Epidermal melanocyte (primary cell): Measurements from ENCODE around the gene AGPAT4.
"Not testable (repeated sequence)": the region's sequence is repeated elsewhere in the genome, so short reads cannot be mapped to it uniquely, and the experiment has no call there.

ENCODE experiments used
- DNase-seq: peaks from one replicate; pipeline ENCODE4 v3.0.0; 2011; ENCODE audit warnings: low spot score; ENCODE audit not compliant: insufficient read length

AGPAT4 gene

GRCh38 chr6:161228096-161228495 lies 45.8 kb downstream of the AGPAT4 start:
- DNase-seq = no peak

GRCh38 chr6:161227004-161227960 lies 46.6 kb downstream of the AGPAT4 start:
- DNase-seq = no peak

- DNase-seq = no peak
Observed at GRCh38 chr6:161226009-161226964, 47.6 kb downstream of the AGPAT4 start.

- no peak for DNase-seq
Observed at GRCh38 chr6:161225681-161226008, 48.2 kb downstream of the AGPAT4 start.

GRCh38 chr6:161224951-161225680 lies 48.7 kb downstream of the AGPAT4 start:
- DNase-seq = not testable (repeated sequence)

- DNase-seq = no peak
Observed at GRCh38 chr6:161223646-161224045, 50.2 kb downstream of the AGPAT4 start.

GRCh38 chr6:161222706-161223234 lies 51.1 kb downstream of the AGPAT4 start:
- DNase-seq = no peak

- no peak for DNase-seq
Observed at GRCh38 chr6:161220346-161220745, 53.5 kb downstream of the AGPAT4 start.

DNA sequence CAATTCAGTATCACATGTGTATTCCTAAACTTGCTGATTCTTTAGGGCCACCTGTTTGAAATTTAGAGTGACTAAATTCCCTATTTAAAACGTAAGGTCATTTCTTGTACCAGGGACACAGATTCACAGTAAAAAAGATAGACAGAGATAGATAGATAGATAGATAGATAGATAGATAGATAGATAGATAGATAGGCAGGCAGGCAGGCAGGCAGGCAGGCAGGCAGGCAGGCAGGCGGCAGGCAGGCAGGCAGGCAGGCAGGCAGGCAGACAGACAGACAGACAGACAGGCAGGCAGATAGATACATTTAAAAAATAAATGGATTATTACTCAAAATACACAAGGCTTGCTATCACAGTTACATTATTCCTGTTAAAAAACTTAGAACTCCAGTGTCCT lies 54.2 kb downstream of the AGPAT4 start:
- no peak for DNase-seq

DNA sequence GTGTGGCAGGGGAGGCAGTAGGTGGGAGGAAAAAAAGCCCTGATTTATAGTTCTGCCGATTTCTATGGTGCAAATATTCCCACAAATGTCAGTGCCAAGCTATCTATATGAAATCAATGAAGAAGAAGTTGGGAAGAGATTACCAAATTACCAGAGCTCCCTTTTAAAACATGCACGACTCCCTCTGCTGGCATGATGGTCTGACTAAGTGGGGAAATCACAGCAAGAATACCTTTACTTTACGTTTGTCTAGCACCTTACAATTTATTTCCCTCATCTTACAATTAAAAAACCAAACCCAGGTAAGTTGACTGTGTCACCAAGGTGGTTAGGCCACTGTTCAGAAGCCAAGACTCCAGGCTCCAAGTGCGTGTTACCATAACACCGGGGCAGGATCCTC lies 55.6 kb downstream of the AGPAT4 start:
- no peak for DNase-seq

DNA sequence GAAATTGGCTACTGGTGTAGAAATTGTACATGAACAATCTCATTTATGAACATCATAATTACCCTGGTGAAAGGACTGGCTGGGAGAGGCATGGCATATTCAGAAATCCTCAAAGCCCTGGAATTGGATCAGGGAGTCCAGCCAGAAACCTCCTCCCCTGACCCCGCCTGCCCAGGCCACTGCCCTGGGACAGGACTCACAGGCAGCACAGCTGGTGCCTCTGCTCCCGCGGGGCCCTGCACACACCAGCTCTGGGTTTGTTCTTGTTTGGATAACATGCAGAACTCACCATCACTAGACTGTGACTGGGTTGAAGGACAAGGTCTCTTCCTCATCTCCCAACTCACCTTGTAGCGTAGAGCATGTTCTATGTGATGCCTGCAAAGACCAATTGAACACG lies 56.2 kb downstream of the AGPAT4 start:
- no peak for DNase-seq

GRCh38 chr6:161216616-161217205 lies 57.1 kb downstream of the AGPAT4 start:
- DNase-seq = no peak

DNA sequence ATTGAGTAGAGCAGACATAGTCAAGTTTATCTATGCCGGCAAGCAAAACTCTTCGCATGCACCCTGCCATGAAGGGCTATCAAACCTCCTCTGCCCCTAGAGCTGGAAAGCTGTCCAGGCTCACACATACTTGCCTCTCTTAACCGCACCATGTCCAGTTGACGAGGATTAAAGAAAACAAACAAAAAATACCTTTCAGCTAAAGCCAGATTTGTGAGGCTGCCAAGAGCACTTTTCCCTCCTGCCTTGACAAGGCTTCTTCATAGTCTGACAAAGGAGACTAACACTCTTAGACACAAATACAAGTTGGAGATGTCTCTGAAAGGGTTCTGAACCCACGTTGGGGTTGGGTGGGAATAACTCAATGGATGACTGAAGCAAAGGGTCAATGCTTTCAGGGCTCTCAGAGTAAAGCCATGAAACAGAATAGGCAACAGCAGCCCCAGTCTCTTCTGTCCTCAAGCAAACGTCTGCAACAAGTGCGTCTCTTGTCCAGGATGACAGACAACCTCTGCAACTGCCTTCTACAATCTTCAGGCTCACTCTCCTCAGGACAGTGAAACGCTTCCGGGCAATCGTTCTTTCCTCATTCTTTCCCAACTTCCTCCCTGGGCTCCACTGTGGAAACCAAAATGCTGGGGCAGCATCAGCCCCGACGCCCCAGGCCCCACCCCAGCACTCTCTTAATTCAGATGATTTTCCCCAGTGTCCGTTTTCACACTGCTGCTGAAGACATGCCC lies 57.8 kb downstream of the AGPAT4 start:
- DNase-seq = no peak

GRCh38 chr6:161215193-161215592 lies 58.7 kb downstream of the AGPAT4 start:
- no peak for DNase-seq

DNA sequence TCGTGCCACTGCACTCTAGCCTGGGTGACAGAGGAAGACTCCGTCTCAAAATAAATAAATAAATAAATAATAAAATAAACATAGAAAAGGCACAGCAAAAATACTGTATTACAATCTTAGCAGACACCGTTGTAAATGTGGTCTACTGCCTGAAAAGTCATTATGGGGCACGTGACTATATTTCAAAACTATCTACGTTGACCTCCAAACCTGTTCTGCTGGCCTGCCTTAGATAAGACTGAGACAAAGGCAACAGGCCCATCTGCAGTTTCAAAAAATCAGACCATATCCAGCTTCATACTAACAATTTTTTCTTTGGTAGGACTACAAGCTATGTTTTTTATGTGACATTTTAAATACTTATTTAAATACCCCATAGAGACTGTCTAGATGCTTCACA lies 59.1 kb downstream of the AGPAT4 start:
- no peak for DNase-seq

GRCh38 chr6:161212902-161213301 lies 61.0 kb downstream of the AGPAT4 start:
- DNase-seq = no peak

GRCh38 chr6:161211380-161212035 lies 62.4 kb downstream of the AGPAT4 start:
- DNase-seq = no peak

DNA sequence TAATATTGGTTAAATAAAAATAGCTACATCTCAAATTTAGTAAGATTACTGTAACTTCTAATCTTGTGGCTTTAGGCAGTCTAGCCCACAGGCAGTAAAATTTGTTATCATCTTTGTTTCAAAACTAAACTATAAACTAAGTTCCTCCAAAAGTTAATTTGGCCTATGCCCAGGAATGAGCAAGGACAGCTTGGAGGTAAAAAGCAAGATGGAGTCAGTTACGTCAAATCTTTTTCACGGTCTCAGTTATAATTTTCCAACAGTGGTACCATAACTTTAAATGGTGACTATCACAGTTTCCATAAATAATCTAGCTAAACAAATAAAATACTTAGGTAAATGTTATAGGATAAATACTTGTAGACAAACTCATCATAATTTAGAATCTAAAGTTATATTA lies 63.0 kb downstream of the AGPAT4 start:
- no peak for DNase-seq

DNA sequence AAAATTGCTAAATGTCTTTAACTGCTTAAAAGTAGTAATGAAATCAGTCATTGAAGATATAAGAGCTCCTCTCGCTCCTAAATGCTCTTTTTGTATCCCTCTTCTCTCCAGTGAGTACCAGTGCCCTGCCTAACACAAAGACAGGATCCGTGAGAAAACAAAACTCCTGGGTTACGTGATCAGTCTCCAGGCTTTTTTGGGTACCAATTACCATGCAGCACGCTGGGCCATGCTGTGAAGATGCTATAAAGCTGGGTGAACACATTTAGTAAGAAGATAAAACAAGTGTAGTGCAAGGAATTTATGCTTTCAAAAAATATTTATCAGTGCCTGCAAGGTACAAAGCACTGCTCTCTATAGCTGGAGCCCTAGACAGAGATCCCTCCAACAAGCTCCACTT lies 66.7 kb downstream of the AGPAT4 start:
- no peak for DNase-seq
